WERI-Rb-1 (cell line): Measurements from ENCODE around the gene BFSP2.

Experiments used
- DNase-seq: peaks from one replicate; pipeline ENCODE4 v3.0.0-alpha.2; 2020
- H3K27ac ChIP-seq: fragments of 250-450 bp; sonication (Bioruptor Pico); 2 replicates; pipeline ENCODE4 v1.5.1; 2020; ENCODE audit warnings: mild to moderate bottlenecking, moderate library complexity
- H3K27me3 ChIP-seq: fragments of 250-450 bp; sonication (Bioruptor Pico); 2 replicates; pipeline ENCODE4 v1.5.1; 2021; ENCODE audit warnings: mild to moderate bottlenecking, low read depth, moderate library complexity; ENCODE audit not compliant: insufficient read depth, severe bottlenecking
- H3K36me3 ChIP-seq: fragments of 250-450 bp; sonication (Bioruptor Pico); 2 replicates; pipeline ENCODE4 v1.5.1; 2020; ENCODE audit warnings: mild to moderate bottlenecking, moderate library complexity
- H3K4me3 ChIP-seq: 2 replicates; pipeline ENCODE4 v1.5.1; 2011; ENCODE audit warnings: low read depth, mild to moderate bottlenecking, control low read depth, low read length
- H3K9me3 ChIP-seq: fragments of 250-450 bp; sonication (Bioruptor Pico); 2 replicates; pipeline ENCODE4 v1.5.1; 2021; ENCODE audit warnings: mild to moderate bottlenecking, moderate library complexity; ENCODE audit not compliant: severe bottlenecking
- CTCF ChIP-seq: IDR thresholded peaks from 2 replicates; pipeline ENCODE4 v1.5.1; 2011; ENCODE audit warnings: low read depth, mild to moderate bottlenecking, control low read depth, inconsistent platforms, low read length

The BFSP2 gene

GRCh38 chr3:133400006-133400515 is at the start of gene BFSP2:
TSS of gene BFSP2 (plus strand) at chr3:133400056. CDS start at chr3:133400084, 28 bp downstream.
- H3K27ac ChIP-seq, result no peak within 1 kb of the TSS
- no peak for DNase-seq
- TF ChIP-seq CTCF, result no peak
- no peaks in the 10 kb centered on the region for H3K27me3 ChIP-seq
- no peaks in the 10 kb centered on the region for H3K9me3 ChIP-seq
- no peaks in the 10 kb centered on the region for H3K36me3 ChIP-seq
- no peak within 1 kb of the TSS for H3K4me3 ChIP-seq

- Histone ChIP-seq H3K36me3 (no peaks in the 10 kb centered on the region), H3K27ac (no peak overlapping the region), H3K4me3 (no peak overlapping the region), H3K9me3 (peaks cover 4% of the 10 kb centered on the region), H3K27me3 (no peaks in the 10 kb centered on the region)
- no peak for TF ChIP-seq CTCF
- DNase-seq, result no peak
Measured at GRCh38 chr3:133354721-133355120, 45.1 kb upstream of the BFSP2 start.

- no peak for TF ChIP-seq CTCF
- no peaks in the 10 kb centered on the region for H3K27me3 ChIP-seq
Measured at GRCh38 chr3:133360476-133360875, 39.4 kb upstream of the BFSP2 start.

GRCh38 chr3:133361011-133361410 is 38.8 kb upstream of the BFSP2 start:
- no peak for TF ChIP-seq CTCF
- Histone ChIP-seq H3K9me3 (peaks cover 4% of the 10 kb centered on the region), H3K4me3 (no peak overlapping the region), H3K36me3 (no peaks in the 10 kb centered on the region), H3K27ac (peak overlapping the region; percentile 31), H3K27me3 (no peaks in the 10 kb centered on the region)
- no peak for DNase-seq

More at GRCh38 chr3:133360476-133360875, 39.4 kb upstream of the BFSP2 start:
- Histone ChIP-seq H3K4me3 (no peak overlapping the region), H3K9me3 (peaks cover 4% of the 10 kb centered on the region), H3K36me3 (no peaks in the 10 kb centered on the region), H3K27ac (peak overlapping the region; percentile 31)
- no peak for DNase-seq

- peak overlapping the region; percentile 91 for H3K27ac ChIP-seq
- H3K27me3 ChIP-seq, result no peaks in the 10 kb centered on the region
- no peak overlapping the region for H3K4me3 ChIP-seq
- H3K9me3 ChIP-seq, result peaks cover 1% of the 10 kb centered on the region
- peak; percentile 66 for DNase-seq
- TF ChIP-seq CTCF, result no peak
- no peaks in the 10 kb centered on the region for H3K36me3 ChIP-seq
Measured at GRCh38 chr3:133361435-133361834, 38.4 kb upstream of the BFSP2 start.

- no peak for TF ChIP-seq CTCF
- Histone ChIP-seq H3K9me3 (no peaks in the 10 kb centered on the region), H3K27me3 (no peaks in the 10 kb centered on the region), H3K36me3 (no peaks in the 10 kb centered on the region), H3K27ac (peak overlapping the region; percentile 91), H3K4me3 (peak overlapping the region; percentile 25)
- DNase-seq, result peak; percentile 87
Measured at GRCh38 chr3:133362539-133362938, 37.3 kb upstream of the BFSP2 start.
